HG03095 (cell line): Measurements from ENCODE around the gene IL17REL.
A peak's percentile ranks its signal among the peaks of the same experiment; 100 is the strongest.
"Not testable (repeated sequence)": the region's sequence is repeated elsewhere in the genome, so short reads cannot be mapped to it uniquely, and the experiment has no call there.

Source experiments
- ATAC-seq: cut with Tn5 transposase; IDR thresholded peaks from one replicate; pipeline ENCODE4 v1.9.1; 2021; ENCODE audit warnings: moderate library complexity; ENCODE audit not compliant: unreplicated experiment

Gene IL17REL

DNA sequence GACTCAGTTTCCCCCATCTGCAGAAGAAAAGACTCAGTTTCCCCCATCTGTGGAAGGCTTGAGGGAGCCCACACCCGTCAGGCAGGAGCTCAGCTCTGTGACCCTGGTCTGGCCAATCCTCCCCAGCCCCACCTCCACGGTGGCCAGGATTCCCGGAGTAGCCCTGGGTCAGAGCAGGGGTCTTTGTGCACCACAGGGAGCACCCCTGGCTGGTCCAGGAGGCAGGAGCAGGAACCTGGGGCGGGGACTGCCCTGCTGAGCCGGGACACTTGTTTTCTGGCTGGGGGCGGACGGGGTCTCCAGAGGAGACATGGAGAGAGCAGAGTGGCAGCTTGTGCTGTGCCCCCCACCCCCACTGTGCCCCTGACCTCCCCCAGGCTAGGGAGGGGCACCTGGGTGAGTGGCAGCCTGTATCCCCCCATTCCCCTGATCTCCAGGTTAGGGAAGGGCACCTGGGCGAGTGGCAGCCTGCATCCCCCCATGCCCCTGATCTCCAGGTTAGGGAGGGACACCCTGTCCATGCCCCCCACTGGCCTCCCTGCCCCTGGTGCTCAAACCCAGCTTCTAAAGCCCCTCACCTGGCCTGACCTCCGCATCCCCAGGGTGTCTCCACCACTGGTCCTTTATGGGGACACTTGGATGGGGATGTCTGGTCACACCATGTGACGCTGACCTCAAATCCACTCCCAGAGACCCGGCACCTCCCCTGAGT lies 18.8 kb downstream of the IL17REL start:
- ATAC-seq: no peak

DNA sequence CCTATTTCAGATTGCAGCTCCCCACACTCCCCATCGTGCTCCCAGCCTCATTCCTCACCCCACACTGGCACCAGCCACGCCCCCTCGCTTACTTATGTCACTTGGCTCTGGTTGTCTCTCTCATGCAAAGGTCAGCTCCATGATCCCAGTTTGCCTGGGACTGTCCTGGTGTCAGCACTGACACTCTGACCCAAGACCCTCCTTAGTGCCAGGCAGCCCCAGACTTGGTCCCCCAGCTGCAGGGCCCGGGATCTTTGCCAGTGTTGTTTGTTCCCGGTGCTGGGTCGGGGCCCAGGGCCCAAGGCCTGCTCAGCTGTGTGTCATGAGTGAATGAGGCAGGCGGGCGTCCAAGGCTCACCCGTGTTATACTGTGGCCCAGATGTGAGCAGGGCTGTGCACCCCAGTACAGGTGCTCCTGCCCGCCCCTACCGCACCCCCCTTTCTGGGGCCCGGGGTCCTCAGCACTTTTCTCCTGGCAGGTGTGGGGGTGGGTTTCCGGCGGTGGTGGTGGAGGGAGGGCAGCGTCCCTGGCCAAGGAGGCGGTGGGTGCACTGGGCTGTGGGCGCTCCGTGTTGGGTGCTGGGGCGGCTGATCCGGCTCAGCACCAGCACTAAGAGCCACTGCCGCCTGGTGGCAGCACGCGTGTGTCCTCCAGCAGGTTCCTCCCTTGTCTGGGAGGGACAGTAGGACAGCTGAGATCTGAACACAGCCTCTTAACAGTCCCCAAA lies 19.5 kb downstream of the IL17REL start:
- ATAC-seq: no peak

DNA sequence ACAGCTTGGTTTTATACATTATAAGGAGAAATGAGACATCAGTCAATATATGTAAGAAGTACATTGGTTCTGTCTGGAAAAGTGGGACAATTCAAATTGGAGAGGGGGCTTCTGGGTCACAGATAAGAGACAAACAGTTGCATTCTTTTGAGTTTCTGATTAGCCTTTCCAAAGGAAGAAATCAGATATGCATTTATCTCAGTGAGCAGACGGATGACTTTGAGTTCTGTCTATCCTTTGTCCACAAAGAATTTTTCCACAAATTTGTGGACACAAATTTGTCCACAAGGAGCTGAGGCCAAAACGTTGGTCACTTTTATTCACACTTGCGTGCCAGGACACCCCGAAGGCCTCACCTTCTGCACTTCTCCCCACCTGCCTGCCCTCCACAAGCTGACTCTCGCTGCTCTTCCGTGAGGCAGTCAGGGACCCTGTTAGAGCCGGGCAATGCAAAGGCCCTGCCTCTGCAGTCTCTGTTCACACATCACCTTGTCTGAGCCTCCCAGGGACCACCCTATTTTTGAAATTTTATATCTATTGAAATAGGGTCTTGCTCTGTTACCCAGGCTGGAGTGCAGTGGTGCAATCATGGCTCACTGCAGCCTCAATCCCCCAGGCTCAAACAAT lies 20.5 kb downstream of the IL17REL start:
- ATAC-seq: no peak

DNA sequence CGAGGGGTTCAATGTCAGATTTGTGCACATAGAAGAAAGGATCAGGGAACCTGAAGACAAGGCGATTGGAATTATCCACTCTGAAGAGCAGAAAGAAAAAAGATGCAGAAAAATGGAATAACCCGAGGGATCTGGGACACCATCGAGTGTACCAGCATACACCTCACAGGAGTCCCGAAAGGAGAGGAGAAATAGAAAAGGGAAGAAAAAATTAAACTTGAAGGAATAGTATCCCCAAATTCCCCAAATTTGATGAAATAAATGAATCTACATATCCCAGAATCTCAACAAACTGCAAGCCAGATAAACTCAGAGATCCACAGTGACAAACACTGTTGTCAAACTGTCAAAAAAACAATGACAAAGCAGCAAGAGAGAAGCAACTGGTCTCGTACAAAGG lies 21.4 kb downstream of the IL17REL start:
- no peak for ATAC-seq

DNA sequence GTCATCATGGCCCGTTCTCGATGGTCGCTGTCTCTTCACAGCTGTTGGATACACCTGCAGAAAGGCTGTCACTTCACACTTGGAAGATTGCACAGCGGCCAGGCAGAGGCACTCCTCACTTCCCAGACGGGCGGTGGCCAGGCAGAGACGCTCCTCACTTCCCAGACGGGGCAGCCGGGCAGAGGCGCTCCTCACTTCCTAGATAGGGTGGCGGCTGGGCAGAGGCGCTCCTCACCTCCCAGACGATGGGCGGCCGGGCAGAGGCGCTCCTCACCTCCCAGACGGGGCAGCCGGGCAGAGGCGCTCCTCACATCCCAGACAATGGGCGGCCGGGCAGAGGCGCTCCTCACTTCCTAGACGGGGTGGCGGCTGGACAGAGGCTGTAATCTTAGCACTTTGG lies 22.7 kb downstream of the IL17REL start:
- not testable (repeated sequence) for ATAC-seq

DNA sequence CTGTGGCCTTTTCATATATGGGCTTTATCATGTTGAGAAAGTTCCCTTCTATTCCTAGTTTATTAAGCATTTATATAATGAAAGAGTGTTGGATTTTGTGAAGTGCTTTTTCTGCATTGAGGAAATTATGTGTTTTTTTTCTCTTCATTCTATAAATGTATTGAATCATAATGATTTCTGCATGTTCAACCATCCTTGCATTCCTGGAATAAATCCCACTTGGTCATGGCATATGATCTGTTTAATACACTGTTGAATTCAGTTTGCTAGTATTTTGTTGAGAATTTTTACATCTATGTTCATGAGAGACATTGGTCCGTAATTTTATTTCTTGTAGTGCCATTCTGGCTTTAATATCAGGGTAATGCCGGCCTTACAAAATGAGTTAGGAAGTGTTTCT lies 26.2 kb downstream of the IL17REL start:
- no peak for ATAC-seq

DNA sequence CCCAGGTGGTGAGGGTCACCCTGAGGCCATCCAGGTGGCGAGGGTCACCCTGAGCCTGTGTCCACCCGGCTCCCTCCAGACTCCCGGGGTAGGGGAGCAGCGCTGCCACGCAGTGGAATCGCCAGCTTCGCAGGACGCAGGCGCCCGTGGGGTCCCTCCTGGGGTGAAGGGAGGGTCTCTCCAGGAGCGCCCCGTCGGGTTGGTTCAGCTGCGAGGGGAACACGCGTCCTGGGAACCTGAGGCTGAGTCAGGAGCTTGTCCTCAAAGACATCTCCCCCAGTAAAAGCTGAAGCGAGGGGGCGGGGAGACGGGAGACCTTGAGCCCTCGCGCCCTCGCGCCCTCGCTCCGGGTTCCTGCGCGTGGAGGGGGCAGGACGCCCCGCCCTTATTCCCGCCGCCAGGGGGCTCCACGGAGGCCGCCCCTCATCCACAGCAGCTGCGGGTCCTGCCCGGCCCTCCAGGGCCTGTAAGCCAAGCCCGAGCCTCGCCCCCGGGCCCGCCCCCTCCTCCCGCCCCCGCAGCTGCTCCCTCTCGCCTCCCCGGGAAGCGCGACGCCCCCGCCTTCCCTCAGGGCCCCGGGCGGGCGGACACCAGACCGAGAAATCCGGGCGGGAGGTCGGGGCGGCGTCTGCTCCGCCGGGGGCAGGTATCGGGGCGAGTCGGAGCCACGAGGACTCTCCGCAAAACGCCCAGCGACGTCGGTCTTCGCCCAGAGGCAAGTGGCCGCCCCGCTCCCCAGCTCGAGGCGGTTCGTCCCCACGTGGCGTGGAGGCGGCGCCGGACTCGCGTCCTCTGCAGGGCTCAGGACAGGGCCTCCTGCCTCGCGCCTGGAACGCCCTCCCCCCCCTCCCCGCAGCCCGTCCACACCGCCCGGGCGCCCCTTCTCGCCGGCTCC lies 29.2 kb downstream of the IL17REL start:
- ATAC-seq: no peak

DNA sequence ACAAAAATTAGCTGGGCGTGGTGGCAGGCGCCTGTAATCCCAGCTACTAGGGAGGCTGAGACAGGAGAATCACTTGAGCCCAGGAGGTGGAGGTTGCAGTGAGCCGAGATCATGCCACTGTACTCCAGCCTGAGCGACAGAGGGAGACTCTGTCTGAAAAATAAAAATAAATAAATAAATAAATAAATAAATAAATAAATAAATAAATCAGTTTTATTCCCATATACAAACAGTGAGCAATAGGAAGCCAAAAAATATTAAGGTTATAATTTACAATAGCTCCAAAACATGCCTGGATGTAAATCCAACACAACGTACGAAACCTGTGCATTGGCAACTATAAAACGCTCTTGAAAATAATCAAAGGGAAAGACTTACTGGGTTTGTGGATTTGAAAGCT lies 30.8 kb downstream of the IL17REL start:
- ATAC-seq: not testable (repeated sequence)

DNA sequence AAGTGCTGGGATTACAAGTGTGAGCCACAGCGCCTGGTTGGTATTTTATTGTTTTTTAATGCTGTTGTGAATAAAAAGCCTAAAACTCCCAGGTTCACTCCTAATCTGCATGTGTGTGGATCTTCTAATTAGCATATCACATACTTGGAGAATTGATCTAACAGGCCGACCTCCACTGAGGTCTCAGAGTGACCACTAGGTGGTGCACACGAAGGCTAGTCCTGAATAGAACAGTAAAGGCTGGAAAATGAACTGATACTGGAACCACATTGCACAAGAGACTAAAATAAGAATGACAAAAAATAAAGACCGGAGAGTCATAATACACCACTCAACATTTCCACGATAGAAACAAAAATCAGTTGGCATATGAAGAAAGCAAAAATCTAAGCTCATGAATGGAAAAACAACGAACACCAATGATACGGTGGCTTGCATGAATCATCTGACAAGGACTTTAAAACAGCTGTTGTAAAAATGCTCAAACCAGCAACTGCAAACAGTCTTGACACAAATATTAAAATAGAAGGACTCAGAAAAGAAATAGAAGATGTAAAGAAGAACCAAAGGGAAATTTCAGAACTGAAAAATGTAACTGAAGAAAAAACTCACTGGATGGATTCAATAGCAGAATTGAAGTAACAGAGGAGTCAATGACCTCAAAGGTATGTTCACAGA lies 32.8 kb downstream of the IL17REL start:
- no peak for ATAC-seq

DNA sequence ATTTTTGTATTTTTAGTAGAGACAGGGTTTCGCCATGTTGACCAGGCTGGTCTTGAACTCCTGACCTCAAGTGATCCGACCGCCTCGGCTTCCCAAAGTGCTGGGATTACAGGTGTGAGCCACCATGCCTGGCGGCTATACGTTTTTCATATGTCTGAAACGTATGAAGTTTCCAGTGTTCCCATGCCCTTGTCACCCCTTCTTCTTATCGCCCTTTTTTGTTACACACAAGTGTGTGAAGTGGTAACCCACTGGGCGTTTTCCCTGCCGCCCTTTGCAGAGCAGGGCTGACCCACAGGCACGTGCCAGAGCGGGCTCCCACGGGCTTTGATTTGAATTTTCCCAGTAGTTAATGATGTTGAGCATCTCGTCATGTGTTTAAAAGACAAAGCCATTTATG lies 35.0 kb downstream of the IL17REL start:
- no peak for ATAC-seq

DNA sequence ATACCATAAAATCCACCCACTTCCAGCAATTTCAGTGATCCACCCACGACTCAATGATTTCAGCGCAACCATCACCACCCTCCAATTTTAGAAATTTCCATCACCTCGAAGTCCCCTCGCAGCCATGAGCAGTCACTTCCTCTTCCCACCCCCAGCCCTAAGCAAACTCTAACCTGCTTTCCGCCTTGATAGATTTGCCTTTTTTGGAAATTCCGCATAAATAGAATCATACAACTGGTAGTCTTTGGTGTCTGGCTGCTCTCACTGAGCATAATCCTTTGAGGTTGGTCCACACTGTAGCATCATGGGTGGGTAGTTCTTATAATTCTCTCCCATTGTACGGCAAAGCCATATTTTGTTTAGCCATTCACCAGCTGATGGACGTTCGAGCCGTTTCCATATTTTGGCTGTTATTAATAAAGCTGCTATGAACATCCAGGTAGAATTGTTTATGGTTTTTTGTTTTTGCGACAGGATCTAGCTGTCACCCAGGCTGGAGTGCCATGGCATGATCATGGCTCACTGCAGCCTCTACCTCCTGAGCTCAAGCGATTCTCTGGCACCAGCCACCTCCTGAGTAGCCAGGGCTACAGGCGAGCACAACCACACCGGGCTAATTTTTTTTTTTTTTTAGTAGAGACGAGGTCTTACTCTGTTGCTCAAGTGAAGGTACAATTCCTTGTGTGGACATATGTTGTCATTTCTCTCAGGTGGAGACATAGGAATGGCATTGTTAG lies 36.0 kb downstream of the IL17REL start:
- ATAC-seq: peak; percentile 43

DNA sequence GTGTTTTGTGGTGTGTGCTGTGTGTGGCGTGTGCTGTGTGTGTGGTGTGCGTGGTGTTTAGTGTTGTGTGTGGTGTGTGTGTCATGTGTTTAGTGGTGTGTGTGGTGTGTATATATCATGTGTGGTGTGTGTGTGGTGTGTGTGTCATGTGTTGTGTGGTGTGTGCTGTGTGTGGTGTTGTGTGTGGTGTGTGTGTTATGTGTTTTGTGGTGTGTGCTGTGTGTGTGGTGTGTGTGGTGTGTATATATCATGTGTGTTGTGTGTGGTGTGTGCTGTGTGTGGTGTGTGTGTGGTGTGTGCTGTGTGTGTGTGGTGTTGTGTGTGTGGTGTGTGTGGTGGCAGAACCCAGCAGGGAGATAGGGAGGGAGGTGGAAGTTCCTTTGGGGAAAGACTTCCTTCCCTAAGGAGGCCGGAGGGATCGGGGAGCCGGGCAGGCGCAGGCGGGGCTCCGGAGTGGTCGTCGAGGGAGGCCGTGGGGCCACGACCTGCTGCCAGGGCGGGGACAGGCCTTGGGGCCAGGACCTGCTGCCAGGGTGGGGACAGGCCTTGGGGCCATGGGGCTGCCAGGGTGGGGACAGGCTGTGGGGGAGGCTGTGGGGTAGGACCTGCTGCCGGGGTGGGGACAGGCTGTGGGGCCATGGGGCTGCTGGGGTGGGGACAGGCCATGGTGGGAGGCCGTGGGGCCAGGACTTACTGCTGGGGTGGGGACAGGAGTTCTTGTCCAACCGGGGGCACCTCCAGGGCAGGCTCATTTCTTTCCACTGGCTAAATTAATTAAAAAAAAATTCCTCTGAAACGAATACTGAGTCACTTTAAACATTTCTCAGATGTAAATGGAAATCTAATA lies 36.8 kb downstream of the IL17REL start:
- ATAC-seq: peak; percentile 10

DNA sequence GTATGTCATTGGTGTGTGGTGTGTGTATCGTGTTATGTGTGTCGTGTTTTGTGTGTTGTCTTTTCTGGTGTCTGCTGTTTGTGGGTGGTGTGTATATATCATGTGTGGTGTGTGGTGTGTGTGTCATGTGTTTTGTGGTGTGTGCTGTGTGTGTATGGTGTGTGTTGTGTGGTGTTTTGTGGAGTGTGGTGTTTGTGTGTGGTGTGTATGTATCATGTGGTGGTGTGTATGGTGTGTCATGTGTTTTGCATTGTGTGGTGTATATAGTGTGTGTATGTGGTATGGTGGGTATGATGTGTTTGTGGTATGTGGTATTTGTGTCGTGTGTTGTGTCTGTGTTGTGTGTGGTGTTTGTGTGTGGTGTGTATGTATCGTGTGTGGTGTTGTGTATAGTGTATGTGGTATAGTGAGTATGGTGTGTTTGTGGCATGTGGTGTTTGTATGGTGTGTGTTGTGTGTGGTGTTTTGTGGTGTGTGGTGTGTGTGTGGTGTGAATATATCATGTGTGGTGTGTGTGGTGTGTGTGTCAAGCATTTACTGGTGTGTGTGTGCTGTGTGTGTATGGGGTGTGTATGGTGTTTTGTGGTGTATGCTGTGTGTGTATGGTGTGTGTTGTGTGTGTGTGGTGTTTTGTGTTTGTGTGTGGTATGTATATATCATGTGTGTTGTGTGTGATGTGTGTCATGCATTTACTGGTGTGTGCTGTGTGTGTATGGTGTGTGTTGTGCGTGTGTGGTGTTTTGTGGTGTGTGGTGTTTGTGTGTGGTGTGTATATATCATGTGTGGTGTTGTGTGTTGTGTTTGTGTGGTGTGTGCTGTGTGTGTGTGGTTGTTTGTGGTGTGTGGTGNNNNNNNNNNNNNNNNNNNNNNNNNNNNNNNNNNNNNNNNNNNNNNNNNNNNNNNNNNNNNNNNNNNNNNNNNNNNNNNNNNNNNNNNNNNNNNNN lies 39.3 kb downstream of the IL17REL start:
- no peak for ATAC-seq

DNA sequence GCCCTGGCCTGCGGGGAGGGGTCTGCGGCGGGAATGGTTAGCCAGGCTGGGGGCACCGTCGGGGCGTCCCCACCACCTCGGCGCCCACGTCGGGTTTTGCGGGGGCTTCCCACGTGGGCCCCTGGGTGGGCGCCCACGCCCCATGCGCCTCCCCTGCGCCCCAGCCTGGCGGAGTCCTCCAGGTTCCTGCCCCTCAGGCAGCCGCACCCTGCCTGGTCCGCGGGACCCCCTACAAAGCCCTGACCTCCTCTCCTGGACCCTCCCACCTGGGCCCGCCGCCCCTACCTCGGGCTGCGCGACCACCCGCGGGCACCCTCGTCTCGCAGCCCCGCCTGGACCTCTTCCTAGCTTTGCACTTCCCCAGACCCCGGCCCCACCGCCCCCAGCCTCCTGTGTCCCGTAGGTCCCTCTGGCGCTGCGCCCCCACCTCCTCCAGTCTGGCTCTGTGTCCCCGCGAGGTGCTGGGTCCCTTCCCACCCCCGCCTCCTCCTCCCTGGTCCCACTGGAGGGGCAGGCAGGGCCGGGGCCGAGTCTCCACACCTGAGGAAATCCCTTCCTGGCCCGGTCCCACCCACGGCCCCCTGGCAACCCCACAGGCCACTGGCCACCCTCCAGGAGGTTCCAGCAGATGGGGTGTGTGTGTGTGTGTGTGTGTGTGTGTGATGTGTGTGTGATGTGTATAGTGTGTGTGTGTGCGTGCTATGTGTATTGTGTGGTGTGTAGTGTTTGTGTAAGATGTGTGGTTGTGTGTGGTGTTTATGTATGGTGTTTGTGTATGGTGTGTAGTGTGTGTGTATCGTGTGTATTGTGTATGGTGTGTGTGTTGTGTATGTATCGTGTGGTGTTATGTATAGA lies 40.2 kb downstream of the IL17REL start:
- no peak for ATAC-seq

DNA sequence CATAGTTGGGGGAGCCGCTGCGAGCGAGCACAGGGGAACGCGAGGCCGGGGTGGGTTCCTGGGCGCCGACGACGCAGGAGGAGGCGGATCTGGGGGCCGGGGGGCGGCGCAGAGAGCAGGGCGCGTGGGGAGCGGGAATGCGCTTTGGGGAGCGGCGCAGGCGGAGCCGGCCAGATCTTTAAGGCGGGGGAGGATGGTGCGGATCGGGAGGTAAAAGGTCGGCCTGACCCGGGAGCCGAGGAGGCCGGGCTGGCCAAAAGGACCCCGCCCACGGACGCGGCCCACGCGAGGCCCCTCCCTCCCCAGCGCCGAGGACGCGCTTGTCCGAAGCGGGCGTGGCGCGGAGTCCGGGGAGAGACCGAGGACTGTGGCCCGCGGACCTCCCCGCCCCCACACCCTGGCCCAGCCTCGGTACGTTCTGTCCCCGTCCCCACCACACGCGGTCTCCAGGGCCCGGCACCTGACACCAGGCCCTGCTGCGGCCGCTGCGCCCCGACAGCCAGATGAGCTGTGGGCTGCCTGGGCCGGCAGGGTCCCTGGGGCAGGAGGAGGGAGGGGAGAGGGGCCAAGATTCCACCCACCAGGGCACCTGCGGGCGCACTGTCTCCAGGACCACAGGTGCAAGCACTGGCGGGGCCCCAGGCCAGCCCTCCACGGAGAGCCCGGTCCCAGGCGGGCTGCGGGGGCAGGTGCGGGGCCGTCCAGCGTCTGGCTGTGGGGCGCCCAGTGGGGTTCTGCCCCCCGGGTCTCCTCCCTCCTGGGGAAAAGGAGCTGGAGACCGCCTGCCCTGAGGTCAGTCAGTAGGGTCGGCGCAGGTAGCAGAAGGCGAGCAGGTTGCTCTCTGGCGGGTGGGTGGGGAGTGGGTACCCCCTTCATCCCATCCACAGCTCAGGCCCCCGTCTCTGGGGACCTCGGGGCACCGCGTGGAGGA lies 41.1 kb downstream of the IL17REL start:
- no peak for ATAC-seq
